Measurements from ENCODE around the gene DCDC1. TPM values are rescaled to one million over a fixed set of nuclear protein-coding genes. Genes with fewer than 3 reads are reported as not detected.
A peak's percentile ranks its signal among the peaks of the same experiment; 100 is the strongest.

DCDC1 gene
- total RNA-seq, 1 donor from 2014 or later, result 2.6 TPM

DNA sequence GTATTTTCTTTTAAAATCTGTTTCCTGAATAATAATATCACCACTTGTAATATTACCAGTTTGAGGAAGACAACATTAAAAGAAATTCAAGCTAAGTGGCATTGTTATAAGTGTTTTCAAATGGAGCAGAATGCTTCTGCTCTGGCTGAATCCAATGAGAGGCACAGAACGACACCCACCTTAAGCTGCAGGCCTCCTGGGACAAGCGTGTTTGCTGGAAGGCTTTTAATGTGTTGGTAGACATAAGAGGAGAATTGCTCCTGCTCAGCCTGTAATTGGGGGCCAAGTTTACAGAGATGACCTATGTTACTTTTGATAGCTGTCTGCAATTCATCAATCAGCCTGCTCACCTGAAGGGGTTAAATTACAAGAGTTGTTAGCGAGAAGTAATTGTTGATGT is 242.2 kb downstream of the DCDC1 start:
- H3K27ac Mint-ChIP-seq (ENCODE audit: unreplicated experiment), result no peak overlapping the region
- H3K9me3 Mint-ChIP-seq, result peaks cover 14% of the 10 kb centered on the region
- peaks cover 25% of the 10 kb centered on the region for H3K4me1 Mint-ChIP-seq

DNA sequence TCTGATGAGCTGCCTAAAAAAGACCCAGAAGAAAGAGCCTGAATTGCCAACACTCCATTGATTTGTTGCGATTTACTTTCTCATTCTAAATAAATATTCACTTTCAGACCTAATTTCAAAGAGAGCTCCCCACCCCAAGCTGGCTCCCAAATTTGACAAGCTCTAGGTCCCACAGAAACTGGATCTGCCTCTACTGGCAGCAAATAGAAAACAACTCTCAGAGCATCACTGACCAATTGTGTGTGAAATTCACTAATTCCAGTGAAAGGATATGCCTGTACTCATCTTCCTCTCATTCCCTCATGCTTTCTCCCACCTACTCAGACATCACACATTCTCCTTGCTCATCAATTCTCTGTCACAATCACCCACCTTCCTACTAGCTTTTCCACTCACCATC is 249.1 kb downstream of the DCDC1 start:
- Mint-ChIP-seq H3K9me3 (peaks cover 8% of the 10 kb centered on the region), H3K4me3 (no peak overlapping the region), H3K4me1 (peaks cover 8% of the 10 kb centered on the region), H3K27ac (ENCODE audit: unreplicated experiment) (no peak overlapping the region), H3K36me3 (ENCODE audit: low read depth) (peaks cover 7% of the 10 kb centered on the region), H3K27me3 (ENCODE audit: low read depth) (no peaks in the 10 kb centered on the region)
- DNase-seq (ENCODE audit: low read depth, low spot score), result no peak
- TF ChIP-seq, protein P1, sequence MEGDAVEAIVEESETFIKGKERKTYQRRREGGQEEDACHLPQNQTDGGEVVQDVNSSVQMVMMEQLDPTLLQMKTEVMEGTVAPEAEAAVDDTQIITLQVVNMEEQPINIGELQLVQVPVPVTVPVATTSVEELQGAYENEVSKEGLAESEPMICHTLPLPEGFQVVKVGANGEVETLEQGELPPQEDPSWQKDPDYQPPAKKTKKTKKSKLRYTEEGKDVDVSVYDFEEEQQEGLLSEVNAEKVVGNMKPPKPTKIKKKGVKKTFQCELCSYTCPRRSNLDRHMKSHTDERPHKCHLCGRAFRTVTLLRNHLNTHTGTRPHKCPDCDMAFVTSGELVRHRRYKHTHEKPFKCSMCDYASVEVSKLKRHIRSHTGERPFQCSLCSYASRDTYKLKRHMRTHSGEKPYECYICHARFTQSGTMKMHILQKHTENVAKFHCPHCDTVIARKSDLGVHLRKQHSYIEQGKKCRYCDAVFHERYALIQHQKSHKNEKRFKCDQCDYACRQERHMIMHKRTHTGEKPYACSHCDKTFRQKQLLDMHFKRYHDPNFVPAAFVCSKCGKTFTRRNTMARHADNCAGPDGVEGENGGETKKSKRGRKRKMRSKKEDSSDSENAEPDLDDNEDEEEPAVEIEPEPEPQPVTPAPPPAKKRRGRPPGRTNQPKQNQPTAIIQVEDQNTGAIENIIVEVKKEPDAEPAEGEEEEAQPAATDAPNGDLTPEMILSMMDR (conservative IDR thresholded peaks at IDR 0.05), result no peak

More for the DNA sequence above, 242.2 kb downstream of the DCDC1 start:
- no peak for DNase-seq (ENCODE audit: low read depth, low spot score)
- TF ChIP-seq, protein P1 (conservative IDR thresholded peaks at IDR 0.05), result no peak
- Mint-ChIP-seq H3K4me3 (no peak overlapping the region), H3K27me3 (ENCODE audit: low read depth) (no peaks in the 10 kb centered on the region), H3K36me3 (ENCODE audit: low read depth) (peaks cover 12% of the 10 kb centered on the region)

DNA sequence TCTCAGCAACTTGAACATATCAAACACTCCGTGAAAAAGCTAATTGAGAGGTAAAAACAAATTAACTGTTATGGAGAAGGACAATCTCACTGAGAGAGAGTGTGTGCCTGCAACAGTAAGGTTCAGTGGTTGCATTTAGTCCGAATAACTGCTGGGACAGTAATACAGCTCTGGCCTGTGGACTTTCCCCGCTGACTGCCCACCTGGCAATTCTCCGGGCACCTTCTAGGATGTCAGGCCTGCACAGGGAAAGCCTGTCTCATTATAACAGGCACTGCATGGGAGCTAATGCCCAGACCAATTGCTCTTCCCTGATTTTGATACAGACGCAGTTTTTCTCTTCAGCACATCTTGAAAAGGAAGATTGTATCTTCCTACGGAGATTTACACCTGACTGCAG is 251.0 kb downstream of the DCDC1 start:
- DNase-seq (ENCODE audit: low read depth, low spot score), result no peak
- Mint-ChIP-seq H3K4me1 (peaks cover 17% of the 10 kb centered on the region), H3K9me3 (no peaks in the 10 kb centered on the region), H3K27me3 (ENCODE audit: low read depth) (no peaks in the 10 kb centered on the region), H3K36me3 (ENCODE audit: low read depth) (peaks cover 3% of the 10 kb centered on the region), H3K27ac (ENCODE audit: unreplicated experiment) (no peak overlapping the region), H3K4me3 (no peak overlapping the region)
- TF ChIP-seq, protein P1 (conservative IDR thresholded peaks at IDR 0.05), result no peak

DNA sequence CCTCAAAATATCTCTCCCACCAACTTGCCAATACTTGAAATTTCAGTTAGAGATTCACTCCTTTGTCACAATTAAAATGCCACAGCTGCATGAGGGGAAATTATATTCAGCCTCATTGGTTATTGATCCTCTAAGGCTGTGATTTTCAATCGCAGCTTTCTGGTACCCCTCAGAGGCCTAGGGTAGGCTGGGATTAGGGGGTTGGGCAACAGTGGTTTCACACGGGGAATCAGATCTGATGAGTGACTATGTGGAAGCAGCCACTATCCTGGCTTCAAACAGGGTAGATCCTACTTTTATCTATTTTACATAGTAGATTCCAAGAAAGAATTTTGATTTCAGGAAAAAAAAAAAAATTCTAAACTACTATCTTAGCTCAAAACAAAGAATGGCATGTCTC is 252.5 kb downstream of the DCDC1 start:
- Mint-ChIP-seq H3K4me3 (no peak overlapping the region), H3K9me3 (no peaks in the 10 kb centered on the region), H3K36me3 (ENCODE audit: low read depth) (no peaks in the 10 kb centered on the region), H3K4me1 (peaks cover 17% of the 10 kb centered on the region), H3K27ac (ENCODE audit: unreplicated experiment) (no peak overlapping the region), H3K27me3 (ENCODE audit: low read depth) (no peaks in the 10 kb centered on the region)
- TF ChIP-seq, protein P1 (conservative IDR thresholded peaks at IDR 0.05), result no peak
- DNase-seq (ENCODE audit: low read depth, low spot score), result no peak

DNA sequence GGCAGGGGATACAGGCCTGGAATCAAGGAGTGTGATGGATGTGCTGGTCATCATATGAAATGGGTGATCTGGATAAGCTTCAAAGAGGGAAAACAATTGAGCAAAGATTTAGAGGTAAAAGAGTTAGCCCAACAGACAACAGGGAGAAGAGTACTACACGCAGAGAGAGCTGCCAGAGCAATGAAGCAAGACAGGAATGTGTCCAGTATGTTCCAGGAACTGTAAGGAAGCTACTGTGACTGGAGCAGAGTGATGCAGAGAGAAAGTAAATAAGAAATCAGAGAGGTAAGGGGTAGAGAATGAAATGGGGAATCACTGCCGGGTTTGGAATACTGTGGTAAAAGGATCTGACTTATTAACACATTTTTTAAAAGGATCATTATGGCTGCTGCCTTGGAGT is 255.1 kb downstream of the DCDC1 start:
- DNase-seq (ENCODE audit: low read depth, low spot score), result no peak
- Mint-ChIP-seq H3K27me3 (ENCODE audit: low read depth) (no peaks in the 10 kb centered on the region), H3K4me1 (peaks cover 36% of the 10 kb centered on the region), H3K9me3 (no peaks in the 10 kb centered on the region), H3K27ac (ENCODE audit: unreplicated experiment) (peak overlapping the region; percentile 63), H3K4me3 (no peak overlapping the region), H3K36me3 (ENCODE audit: low read depth) (no peaks in the 10 kb centered on the region)
- TF ChIP-seq, protein P1 (conservative IDR thresholded peaks at IDR 0.05), result no peak

DNA sequence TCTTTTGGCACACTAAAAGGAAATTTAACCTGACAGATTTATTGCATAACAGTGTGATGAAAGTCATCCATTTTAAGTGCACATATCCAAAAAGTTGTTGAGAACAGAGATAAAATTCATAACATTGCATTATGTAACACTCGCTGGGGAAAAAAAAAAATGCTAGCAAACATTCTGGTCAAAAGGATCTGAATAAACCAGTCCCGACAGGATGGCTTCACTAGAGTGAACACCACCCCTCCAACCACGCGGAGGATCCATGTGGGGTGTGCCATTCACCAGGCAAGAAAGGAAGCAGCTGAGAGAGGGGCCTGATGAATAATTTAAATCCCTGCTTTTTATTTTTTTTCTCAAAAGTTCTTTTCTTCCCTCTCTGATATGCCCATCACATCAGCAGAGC is 258.7 kb downstream of the DCDC1 start:
- H3K9me3 Mint-ChIP-seq, result no peaks in the 10 kb centered on the region
- no peak overlapping the region for H3K4me3 Mint-ChIP-seq
- H3K36me3 Mint-ChIP-seq (ENCODE audit: low read depth), result no peaks in the 10 kb centered on the region
- DNase-seq (ENCODE audit: low read depth, low spot score), result no peak
- no peak overlapping the region for H3K27ac Mint-ChIP-seq (ENCODE audit: unreplicated experiment)
- TF ChIP-seq, protein P1 (conservative IDR thresholded peaks at IDR 0.05), result no peak
- peaks cover 62% of the 10 kb centered on the region for H3K4me1 Mint-ChIP-seq
- H3K27me3 Mint-ChIP-seq (ENCODE audit: low read depth), result no peaks in the 10 kb centered on the region
